HG03064 (cell line): ENCODE measurements around the gene COLEC12.

Experiments used
- ATAC-seq: cut with Tn5 transposase; IDR thresholded peaks from one replicate; pipeline ENCODE4 v1.9.1; 2021; ENCODE audit warnings: low read depth; ENCODE audit not compliant: unreplicated experiment

COLEC12 gene

DNA sequence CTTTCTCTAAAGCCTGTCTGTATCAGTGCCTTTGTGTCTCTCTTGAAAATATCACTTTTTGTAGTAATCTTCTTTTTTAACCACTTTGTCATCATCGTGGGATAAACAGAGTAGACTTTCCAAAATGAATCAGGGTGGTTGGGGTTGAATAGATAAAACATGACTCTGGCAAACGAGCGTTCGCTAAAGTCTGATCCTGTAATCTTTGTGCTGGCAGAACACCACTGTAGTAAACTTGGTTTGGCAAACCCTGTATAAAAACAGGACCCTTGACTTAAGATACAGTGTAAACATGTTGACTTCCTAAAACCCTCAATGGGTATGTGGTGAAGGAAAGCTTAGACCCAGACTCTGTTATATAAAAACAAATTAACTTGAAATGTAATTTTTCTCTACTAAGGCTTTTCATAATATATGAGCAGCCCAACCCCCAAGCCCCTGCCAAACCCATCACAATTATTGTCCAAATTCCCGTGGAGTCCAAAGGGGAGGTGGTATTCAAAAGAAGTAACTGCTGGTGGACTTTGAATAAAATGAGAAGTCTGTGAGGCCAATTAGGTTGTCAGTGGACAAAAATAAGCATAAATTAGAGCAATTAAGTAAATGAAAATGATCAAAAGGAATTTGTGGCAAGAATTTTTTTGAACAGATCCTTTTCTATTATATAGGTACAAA is 52.2 kb downstream of the COLEC12 start:
- no peak for ATAC-seq

- ATAC-seq, result no peak
Measured at GRCh38 chr18:446941-447560, 53.5 kb downstream of the COLEC12 start.

GRCh38 chr18:445055-445454 is 55.4 kb downstream of the COLEC12 start:
- no peak for ATAC-seq

- no peak for ATAC-seq
Measured at GRCh38 chr18:438571-438970, 61.9 kb downstream of the COLEC12 start.

GRCh38 chr18:435940-436339 is 64.6 kb downstream of the COLEC12 start:
- no peak for ATAC-seq

- ATAC-seq, result no peak
Measured at GRCh38 chr18:434410-434809, 66.1 kb downstream of the COLEC12 start.

DNA sequence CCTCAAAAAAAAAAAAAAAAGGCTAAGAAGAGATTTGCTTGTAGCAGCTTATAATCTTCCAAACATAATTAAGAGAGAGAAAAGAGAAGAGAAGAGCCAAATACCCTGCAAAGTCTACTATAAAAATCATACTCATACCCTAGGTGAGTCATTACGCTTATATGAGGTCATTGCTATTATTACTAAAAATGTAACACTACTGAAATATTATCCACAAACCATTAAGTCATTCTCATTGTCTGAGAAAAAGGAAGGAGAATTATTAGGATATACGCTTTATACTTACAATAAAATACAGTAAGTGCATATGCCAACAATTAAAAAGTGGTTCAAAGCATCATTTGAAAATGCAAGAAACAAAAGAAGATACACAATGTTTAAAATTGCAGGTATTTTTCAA is 66.5 kb downstream of the COLEC12 start:
- no peak for ATAC-seq

DNA sequence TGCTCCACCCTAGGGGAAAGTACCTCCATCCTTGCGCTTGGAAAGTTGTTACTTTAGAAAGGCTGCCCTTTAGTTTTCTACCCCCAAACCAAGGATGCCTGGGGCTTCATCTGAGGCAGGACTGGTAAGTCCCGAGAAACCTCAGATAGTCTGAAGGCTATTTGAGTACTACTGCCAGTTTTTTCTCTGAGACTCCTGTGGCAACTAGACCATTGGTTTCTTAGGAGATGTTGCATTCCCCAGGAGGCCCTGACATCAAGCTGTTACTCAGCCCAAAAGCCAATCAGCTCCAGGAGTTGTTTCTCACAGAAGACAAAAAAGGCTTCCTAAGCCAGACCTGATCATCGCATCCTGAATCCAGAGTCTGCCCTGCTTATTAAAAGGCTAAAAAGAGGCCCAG is 67.2 kb downstream of the COLEC12 start:
- ATAC-seq, result no peak

GRCh38 chr18:432791-433190 is 67.7 kb downstream of the COLEC12 start:
- no peak for ATAC-seq

DNA sequence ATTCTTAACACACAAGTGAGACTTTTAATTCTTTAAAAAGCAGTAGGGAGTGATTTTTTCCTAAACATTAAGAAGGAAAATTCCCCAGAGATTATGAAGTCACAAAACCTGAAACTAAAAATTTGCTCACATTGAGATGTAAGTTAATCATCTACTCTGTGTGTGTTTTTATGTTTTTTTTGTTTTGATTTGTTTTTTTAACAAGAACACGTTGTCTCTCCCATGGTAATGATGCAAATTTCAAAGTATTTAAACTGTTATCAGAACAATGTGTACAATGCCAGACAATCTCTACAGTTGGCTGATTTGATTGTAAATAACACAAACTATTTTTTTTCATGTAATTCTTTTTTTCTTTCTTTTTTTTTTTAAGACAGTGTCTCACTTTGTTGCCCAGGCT is 71.5 kb downstream of the COLEC12 start:
- no peak for ATAC-seq

DNA sequence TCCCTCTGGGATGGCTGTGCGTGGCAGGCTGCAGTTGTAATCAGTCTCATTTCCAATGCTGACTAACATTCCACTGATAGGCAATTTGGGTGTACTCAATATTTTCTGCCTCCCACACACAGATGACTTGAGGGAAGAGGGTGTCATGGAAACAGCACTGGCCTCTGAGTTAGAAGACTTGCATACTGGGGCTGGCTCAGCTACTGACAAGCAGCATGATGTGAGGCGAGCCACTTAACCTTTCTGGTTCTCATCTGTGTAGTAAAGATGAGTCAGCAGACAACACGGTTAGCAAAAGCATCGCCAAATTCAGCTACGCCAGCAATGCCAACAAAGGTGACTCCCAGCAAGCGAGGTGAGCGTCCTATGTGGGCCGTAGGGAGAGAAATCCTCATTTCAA is 73.5 kb downstream of the COLEC12 start:
- no peak for ATAC-seq

DNA sequence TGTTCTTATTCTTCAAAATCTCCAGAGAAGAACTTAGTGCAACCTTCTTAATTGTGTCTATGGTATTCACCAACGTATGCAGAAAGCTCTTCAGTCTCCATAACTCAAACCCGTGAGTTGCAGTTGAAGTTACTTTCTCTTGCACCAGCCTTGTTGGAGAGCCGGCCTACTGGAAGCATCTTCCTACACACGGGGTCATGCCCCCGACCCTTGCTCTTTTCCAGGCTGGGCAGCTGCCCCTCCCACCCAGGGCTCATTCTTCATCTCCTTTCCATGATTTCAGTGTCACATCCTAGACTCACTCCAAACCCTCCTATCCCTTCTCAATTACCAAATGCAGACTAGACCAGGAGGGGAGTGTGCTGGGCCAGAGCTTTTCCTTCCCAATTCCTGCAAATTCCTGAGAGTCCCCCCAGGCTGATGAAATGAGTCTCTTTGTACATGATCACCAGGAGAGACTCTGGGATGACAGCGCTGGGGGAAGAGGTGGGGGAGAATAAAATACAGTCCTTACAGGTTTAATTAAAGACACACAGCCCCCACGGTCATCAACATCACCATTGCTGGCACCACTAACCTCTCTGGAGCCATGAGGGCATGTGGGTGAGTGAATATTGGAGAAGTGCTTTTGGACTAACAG is 75.3 kb downstream of the COLEC12 start:
- no peak for ATAC-seq

DNA sequence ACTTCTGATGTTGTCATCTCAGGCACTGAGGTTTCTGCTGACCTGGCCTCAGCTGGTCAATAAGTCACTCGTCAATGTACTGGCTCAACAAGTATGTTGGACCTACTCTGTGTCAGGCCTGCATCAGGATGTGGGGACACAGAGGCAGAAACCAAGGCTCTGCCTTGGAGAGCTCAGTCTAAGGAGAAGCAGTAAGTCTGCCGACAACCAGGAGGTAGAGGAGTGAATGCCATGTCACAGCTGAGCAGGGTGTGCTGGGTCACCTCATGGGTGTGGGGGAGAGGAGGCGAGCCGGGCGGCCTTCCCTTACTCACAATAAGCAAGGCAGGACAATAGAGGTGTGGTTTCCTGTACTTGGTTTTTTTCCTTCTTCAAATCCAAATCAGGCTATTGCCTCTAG is 75.8 kb downstream of the COLEC12 start:
- ATAC-seq, result no peak

DNA sequence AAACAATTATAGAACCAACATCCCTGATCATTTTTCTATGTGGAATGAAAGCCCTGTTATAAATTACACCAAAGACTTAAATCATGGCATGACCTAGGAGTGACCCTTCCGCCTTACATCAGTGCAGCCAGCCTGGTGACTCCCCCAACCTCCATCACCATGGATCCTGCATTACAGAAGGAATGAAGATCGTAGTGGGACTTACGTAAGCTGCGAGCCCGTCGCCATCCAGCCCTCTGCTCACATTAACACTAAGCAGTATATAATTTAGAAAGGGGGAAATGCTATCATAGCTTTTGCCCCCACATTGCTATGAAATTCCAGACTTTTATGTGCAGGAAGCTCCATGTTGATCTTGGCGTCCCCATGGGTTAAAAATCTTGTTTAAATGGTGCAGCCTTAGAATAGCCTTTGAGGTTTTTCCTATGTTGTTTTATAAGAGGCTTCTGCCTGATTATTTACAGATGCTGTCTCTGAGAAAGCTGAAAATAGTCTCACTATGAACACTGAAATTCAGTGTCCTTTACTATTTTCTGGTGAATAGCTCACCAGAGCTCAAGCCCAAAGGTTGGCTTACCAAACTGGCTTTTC is 76.3 kb downstream of the COLEC12 start:
- no peak for ATAC-seq

- no peak for ATAC-seq
Measured at GRCh38 chr18:422966-423365, 77.5 kb downstream of the COLEC12 start.

DNA sequence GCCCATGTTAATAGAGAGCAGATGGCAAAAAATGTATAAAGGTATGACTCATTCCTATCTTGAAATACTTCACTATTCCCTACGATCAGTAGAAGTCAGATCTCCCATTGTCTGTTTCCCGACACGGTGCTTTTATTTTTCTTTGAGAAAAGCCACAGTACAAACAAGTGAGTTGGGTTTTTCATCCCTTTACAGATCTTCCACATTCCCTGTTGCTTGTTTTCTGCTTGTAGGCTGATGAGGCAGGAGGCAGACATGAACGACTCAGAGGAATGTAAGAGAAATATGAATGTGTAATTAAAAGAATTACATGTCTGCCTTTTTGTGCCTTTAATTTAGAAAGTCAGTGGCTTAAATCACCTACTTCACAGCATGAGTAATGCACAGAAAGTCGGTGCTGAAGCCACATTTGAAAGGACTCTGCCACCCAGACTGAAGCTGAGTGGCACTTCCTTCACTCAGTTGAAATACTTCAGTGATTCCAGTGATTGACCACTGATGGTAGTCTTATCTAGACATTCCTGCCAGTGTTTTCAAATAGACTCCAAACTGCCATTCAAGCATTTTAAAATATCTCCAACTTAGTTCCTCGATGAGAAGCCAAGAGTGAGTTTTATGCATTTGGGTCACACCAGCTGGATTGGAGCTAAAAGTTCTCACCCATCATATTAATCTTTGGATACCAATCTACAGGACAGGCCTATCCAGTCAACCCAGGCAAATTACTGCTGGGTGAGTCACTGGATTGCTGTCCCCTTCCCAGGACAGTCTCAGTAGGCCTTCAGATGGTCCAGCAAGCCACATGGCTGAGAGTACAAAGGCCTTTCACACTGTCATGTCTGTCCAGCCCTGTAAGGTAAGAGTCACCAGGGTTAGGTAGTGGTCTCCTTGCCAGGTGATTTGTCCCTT is 79.0 kb downstream of the COLEC12 start:
- no peak for ATAC-seq

DNA sequence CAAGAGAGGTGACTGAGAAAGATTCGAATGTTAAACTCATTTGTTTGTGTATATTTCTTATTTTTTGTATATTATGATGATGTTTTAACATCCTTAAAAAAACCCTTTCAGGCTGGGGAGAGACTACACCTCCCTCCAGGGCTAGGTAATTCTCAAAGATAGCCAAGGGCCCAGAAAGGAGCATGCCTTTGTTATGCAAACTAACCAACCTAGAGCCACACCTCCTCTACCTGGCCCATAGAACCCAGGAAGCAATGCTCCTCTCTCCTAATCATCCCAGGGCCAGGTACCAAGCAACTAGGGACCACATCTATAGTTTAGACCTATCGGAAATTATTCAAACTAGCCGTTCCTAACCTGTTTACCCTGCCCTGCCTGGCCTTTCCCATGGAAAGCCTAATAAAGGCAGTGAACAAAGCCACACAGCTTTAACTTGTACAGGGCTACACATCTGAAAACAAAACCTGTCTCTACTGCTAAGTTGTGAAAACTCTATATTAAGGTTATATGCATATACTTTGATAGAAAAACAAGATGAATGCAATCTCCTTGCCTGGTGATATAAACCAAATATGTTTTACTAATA is 79.7 kb downstream of the COLEC12 start:
- no peak for ATAC-seq

- ATAC-seq, result no peak
Measured at GRCh38 chr18:419541-420175, 80.8 kb downstream of the COLEC12 start.

DNA sequence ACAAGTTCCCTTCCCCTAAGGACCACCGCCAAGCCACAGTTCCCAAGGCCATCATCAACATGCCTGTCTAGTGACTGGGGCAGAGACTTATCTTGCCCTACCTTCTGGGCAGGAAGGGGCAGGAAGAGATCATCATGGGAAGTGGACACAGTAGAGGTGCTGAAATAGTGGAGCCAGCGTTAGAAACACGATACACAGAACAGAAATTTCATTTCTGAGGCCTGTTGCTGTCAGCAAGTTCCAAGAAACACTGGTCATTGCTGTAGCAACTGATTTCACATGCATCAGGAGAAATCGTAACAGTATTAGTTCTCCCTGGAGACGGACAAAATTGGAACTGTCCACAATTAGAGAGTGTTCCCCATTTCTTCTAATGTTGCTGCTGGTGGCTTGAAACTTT is 83.0 kb downstream of the COLEC12 start:
- ATAC-seq, result no peak

DNA sequence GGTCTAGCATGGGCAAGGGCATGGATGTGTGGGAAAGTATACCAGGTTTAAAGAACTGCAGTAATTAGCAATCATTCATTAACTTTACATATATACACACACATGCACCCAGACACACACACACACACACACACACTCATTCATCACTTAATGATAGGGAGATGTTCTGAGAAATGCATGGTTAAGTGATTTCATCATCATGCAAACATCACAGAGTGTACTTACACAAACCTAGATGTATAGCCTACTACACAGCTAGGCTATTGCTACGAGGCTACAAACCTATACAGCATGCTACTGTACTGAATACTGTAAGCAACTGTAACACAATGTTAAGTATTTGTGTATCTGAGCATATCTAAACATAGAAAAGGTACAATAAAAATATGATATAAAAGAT is 83.6 kb downstream of the COLEC12 start:
- ATAC-seq, result no peak
